ENCODE results near the gene SRPX.

SRPX gene

GRCh38 chrX:38138900-38139299, 81.8 kb downstream of the SRPX start:
- DNase-seq (ENCODE audit: low read depth in 2 of 2): no peak

- DNase-seq (ENCODE audit: low read depth in 2 of 2): no peak
Observed at GRCh38 chrX:38138157-38138891, 82.3 kb downstream of the SRPX start.

DNA sequence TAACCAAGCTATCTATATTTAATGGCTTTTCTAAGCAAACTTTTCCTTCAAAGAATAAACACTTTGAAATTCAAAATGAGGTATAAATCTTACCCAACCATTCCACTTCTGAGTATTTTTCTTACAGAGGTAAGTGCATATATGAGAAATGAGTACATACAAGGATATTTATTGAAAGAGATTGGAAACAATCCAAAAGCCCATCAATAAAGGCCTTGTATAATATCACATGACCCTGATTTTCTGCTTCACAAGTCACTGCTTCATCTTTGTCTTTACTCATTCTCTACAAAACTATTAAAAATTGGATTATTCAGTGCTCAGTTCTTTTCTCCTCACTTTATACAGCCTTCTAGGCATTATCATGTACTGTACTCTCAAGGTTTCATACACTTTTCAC, 91.3 kb downstream of the SRPX start:
- no peak for DNase-seq (ENCODE audit: low read depth in 2 of 2)

DNA sequence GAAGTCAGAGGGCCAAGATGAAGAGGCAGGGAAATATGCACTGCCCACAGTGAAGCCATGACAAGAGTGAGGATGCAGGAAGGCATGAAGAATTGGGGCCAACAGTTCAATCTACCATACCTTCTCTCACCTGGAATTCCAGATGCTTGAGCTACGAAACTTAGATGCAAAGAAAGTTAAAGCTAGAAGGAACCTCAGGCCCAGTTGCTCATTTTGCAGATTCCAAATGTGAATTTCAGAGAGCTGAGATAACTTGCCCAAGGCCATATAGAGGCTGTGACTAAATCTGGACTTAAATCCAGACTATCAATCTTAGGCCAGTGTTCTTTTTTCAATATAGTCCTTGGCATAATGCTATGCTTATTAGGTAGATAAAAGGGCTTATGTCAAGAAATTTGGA, 92.7 kb downstream of the SRPX start:
- no peak for DNase-seq (ENCODE audit: low read depth in 2 of 2)

- DNase-seq (ENCODE audit: low read depth in 2 of 2): no peak
Observed at GRCh38 chrX:38126179-38126578, 94.5 kb downstream of the SRPX start.

GRCh38 chrX:38124000-38124399, 96.7 kb downstream of the SRPX start:
- DNase-seq (ENCODE audit: low read depth in 2 of 2): no peak

DNA sequence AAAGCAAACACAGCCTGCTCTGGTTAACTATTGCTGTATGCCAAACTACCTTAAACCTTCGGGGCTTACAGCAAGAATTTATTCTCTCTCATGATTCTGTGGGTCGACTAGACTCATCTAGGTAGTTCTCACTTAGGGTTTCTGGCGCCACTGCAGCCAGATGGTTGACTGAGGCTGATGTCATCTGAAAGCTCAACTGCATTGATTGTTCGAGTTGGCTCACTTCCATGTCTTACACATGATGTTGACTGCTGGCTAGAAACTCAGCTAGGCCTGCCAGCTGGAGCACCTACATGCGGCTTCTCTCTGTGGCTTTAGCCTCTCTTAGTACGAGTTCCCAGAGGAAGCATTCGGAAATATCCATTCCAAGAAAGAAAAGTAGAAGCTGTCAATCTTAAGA, 103.2 kb downstream of the SRPX start:
- DNase-seq (ENCODE audit: low read depth in 2 of 2): no peak

- DNase-seq (ENCODE audit: low read depth in 2 of 2): no peak
Observed at GRCh38 chrX:38116706-38117105, 104.0 kb downstream of the SRPX start.

GRCh38 chrX:38112566-38112965, 108.1 kb downstream of the SRPX start:
- DNase-seq (ENCODE audit: low read depth in 2 of 2): no peak

DNA sequence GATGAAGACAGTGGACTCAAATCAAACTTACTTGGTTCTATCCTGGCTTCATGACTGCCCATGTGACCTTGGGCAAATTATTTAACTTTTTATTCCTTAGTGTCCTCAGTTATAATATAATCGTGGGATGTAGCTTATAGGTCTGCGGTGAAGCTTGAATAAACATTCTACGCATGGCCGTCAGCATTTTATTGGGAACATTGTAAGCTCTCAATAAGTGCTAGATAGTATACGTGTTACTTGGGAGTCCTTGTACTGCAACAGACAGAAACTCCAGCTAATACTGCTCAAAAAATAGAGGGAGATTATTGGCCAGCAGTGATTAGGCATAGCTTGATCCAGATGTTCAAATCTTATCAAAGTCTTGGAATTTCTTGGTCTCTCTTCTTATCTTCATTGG, 109.5 kb downstream of the SRPX start:
- DNase-seq (ENCODE audit: low read depth in 2 of 2): no peak

DNA sequence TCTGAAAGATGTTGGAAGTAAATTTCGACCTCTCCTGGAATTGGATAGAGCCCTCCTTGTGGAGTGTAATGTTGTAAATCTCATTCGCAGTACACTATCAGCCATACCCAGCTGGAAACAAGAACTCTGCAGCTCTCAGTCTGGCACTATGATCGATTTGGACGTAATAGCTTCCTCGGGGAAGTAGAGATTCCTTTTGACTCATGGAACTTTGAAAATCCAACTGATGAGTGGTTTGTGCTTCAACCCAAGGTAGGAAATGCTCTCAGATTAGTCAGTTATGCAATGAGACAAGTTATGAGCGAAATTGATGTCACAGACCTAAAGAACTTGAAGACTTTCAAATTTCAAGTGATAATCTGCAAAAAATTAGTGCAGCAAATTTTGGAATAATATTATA, 110.4 kb downstream of the SRPX start:
- DNase-seq (ENCODE audit: low read depth in 2 of 2): no peak

DNA sequence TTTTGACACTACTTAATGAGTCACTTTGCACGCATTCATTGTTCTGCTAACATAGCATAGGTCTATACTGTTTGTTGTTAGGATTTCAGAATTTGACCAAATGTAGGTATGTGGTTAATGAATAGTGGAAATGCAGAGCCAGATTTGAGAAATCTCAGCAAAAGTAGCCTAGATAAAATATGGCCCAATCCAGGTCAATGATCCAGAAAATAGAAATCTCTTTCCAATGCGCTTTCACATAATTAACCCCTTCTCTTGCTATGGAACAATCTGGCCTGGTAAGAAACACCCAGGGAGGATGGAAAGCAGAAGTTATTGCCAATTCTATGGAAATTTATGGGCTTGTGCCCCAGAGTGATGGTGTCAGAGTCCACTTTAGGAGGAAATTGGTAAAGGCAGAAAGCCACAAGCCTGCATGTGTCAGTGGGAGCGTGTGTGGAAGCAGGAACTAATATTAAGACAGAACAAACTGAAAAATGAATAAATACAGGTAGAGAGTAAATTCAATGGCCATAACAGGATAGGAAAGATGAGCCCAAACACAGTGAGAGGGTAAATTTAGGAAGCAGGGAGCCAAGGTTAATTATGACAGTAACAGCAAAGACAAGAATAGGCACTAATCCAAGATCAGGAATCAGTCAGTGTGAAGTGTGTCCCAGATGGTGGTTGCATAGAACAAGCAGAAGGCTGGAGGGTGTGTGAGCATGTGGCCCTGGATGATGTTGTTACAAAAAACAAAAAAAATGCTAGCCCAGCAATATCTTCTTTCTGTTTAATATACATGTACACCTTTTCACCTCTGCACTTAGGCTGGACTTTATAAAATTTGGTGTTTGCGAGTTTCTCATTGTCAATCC, 111.4 kb downstream of the SRPX start:
- no peak for DNase-seq (ENCODE audit: low read depth in 2 of 2)

- no peak for DNase-seq (ENCODE audit: low read depth in 2 of 2)
Observed at GRCh38 chrX:38108364-38108763, 112.3 kb downstream of the SRPX start.

DNA sequence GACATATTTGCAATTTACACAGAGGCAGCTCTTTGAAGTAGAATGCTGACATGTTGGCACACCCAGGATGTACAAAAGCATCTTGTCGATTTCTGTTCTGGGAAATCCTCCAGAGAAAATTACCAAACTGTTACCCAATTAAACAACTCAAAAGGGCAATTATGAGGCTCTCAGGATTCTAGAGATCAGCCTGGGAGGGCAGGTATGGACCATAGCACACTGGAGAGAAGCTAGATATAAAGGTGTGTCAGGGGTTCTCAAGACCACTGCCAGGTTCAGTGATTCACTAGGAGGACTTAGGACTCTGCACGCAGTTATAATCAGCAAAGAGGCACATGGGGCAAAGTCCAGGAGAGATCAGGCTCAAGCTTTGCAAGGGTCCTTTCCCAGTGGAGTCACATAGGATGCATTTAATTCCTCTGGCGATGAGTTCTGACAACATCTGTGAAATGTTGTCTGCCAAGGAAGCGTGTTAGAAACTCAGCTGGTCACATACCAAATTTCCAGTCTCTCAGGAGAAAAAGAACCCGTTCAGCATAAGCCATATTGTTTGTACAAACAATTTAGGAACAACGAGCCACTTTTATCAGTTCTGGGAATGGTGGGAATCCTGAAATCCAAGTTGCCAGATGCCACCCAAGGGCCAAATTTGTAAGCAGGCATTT, 113.5 kb downstream of the SRPX start:
- no peak for DNase-seq (ENCODE audit: low read depth in 2 of 2)

DNA sequence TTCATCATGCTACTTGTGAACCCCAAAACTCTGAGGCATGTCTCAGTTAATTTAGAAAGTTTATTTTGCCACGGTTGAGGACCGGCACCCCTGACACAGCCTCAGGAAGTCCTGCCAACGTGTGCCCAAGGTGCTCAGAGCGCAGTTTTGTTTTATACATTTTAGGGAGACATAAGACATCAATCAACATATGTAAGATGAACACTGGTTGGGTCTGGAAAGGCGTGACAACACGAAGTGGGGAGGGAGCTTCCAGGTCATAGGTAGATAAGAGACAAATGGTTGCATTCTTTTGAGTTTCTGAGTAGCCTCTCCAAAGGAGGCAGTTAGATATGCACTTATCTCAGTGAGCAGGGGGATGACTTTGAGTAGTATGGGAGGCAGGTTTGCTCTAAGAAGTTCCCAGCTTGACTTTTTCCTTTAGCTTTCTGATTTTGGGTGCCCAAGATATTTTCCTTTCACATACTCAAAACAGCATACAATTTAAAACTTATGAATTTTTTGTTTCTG, 115.4 kb downstream of the SRPX start:
- DNase-seq (ENCODE audit: low read depth in 2 of 2): no peak

DNA sequence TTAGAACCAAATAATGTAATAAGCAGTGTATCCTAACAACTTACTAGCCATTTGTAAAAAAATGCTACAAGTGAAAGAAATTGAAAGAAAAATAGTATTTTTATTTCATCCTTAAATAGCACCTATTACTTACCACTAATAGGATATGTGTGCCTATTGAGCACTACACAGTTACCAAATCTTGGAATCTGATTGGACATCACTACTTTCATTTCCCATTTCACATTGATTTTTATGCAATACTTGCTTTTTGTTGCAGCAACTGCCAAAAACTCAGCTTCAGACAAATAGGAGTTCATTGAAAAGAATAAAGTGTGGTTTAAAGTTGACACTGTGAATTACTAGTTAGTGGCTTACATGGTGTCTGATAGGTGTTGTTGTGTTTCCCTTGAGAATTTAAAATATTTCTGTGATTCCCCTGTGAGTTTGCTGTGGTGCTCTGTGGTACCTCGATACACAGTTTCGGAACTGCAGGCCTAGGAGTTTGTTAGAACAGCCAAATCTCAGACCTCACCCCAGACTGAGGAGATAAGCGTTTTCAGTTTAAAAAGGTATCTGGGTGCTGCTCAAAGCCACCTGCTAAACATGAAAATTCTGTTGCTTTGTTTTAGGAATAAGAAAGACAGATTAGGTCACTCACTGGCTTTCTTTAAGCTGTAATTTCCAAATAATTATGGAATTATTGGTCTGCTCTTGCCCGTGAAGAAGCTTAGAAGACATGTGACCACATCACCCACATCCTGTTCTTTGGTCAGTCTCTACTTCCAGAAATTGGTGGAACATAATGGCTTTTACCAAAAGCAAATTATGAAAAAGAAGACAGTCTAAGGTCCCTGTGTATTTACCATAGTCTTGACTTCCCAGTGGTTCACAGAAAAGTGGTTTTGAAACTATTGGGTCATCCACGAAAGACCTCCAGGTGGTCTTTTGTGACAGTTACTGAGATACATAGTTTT, 116.5 kb downstream of the SRPX start:
- DNase-seq (ENCODE audit: low read depth in 2 of 2): no peak

DNA sequence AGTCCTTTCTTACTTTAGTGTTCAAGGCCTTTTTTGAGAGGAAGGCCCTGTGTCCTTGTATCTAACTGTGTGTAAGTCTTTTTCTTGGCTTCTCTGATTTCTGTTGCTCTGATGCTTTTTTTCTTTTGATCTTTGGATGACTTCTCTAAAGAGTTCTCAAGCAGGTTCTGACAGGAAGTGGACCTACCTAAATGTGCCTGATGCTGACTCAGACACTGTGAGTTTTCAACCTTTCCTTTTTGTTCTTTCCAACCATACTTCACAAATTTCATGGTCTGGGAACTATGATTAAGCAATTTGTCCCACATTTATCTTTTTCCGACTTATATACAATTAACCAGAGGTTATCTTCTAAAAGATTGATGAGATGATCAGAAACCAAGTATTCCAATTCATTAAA, 117.8 kb downstream of the SRPX start:
- DNase-seq (ENCODE audit: low read depth in 2 of 2): no peak

GRCh38 chrX:38102240-38102639, 118.4 kb downstream of the SRPX start:
- DNase-seq (ENCODE audit: low read depth in 2 of 2): no peak

DNA sequence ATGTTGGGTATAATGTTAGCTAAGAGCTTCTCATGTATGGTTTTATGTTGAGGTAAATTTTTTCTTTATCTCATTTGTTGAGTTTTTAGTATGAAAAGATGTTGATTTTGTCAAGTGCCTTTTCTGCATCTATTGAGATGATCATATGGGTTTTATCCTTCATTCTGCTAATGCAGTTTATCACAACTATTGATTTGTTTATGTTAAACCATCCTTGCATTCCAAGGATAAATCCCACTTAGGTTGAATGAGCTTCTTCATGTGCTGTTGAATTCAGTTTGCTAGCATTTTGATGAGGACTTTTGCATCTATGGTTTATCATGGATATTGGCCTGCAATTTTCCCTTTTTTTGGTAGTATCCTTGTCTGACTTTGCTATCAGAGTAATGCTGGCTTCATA, 121.0 kb downstream of the SRPX start:
- DNase-seq (ENCODE audit: low read depth in 2 of 2): no peak

All from stimulated activated CD8-positive, alpha-beta memory T cell treated with anti-CD3 and anti-CD28 coated beads, Interleukin-2, amount 100 ng/mL, for 1 hour (primary cell).